WI38 (cell line): ENCODE measurements around the gene KISS1.

Experiments
- H3K4me3 ChIP-seq: 2 replicates; pipeline ENCODE4 v1.5.1; 2011; ENCODE audit warnings: low read depth, mild to moderate bottlenecking, control low read depth, low read length
- TF ChIP-seq, protein P1 (sequence below): IDR thresholded peaks from 2 replicates; pipeline ENCODE4 v1.5.1; 2012; ENCODE audit warnings: low read depth, mild to moderate bottlenecking, control low read depth, low read length

The KISS1 gene

GRCh38 chr1:204223129-204223860, 27.0 kb upstream of the KISS1 start:
- TF ChIP-seq, protein P1, sequence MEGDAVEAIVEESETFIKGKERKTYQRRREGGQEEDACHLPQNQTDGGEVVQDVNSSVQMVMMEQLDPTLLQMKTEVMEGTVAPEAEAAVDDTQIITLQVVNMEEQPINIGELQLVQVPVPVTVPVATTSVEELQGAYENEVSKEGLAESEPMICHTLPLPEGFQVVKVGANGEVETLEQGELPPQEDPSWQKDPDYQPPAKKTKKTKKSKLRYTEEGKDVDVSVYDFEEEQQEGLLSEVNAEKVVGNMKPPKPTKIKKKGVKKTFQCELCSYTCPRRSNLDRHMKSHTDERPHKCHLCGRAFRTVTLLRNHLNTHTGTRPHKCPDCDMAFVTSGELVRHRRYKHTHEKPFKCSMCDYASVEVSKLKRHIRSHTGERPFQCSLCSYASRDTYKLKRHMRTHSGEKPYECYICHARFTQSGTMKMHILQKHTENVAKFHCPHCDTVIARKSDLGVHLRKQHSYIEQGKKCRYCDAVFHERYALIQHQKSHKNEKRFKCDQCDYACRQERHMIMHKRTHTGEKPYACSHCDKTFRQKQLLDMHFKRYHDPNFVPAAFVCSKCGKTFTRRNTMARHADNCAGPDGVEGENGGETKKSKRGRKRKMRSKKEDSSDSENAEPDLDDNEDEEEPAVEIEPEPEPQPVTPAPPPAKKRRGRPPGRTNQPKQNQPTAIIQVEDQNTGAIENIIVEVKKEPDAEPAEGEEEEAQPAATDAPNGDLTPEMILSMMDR, result no peak
- H3K4me3 ChIP-seq, result no peak overlapping the region

- TF ChIP-seq, protein P1, result no peak
- H3K4me3 ChIP-seq, result no peak overlapping the region
Measured at GRCh38 chr1:204222764-204223055, 26.4 kb upstream of the KISS1 start.

- no peak overlapping the region for H3K4me3 ChIP-seq
- TF ChIP-seq, protein P1, result no peak
Measured at GRCh38 chr1:204222006-204222763, 25.9 kb upstream of the KISS1 start.

DNA sequence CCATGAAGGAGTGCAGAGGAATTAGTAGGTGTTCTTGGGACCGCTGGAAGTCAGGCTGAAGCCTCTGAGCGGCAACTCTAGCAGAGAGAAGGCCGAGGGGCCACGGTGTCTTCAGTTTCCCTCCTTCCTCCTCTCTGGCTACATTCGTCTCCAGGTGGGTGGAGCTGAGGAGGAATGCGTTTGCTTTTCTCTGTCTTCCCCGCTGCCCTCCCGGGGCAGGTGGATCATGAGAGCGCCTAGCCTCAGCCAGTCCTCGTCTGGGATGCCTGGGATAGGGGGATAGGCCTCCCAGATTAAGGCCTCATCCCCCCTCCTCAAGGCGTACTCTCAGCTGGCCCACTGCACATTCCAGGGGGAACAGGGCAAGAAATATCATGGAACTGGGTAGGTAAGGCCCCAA, 25.0 kb upstream of the KISS1 start:
- TF ChIP-seq, protein P1, result no peak
- no peak overlapping the region for H3K4me3 ChIP-seq

DNA sequence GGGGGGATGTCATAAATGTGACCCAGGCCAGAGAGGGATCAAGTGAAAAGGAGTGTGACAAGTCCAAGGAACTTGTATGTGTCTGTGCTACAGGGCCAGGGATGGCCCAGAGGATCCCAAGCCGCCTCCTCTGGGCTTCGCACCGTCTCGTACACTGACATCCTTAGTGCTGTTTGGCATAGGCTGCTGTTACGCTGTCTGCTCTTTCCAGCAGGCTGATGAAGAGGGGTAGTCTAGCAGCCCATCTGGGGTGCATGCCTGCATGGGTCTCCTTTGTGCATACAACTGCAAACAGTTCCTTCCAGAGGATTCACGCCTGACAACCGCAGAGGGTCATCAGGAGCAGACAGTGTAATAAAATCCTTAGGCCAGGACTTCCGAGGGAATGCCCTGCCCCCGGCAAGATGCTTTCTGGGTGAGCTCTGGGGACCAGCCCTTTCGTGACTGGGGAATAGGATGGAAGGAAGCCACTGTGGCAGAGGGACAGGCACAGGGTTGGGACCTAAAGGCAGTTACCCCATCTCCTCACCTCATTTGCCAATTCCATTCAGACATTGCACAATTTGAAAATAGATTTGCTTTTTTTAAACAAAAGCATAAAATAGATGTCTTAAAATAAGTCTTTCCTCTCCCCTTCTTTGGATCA, 23.8 kb upstream of the KISS1 start:
- no peak overlapping the region for H3K4me3 ChIP-seq
- TF ChIP-seq, protein P1, result no peak

DNA sequence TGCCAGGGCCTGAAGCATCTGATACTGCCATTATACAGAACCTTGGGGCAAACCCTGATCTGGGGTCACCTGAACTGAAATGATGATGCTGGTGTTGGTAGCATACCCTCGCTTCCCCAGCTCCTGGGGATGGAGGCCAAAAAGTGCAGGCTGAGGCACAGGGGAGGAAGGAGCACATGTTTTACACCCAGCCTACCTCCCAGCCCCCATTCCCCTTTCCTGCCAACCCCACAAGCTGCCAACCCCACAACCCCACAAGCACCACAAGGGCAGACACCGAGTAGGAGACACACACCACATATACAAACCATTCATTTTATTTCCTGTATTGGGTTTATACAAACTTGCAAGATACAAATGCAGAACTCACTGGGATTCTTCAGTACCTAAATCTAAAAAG, 22.3 kb upstream of the KISS1 start:
- TF ChIP-seq, protein P1, result no peak

GRCh38 chr1:204217648-204218000, 21.3 kb upstream of the KISS1 start:
- no peak overlapping the region for H3K4me3 ChIP-seq
- TF ChIP-seq, protein P1, result no peak

More for the DNA sequence above, 22.3 kb upstream of the KISS1 start:
- H3K4me3 ChIP-seq, result no peak overlapping the region
